ENCODE data around the gene MB21D2.

DNA sequence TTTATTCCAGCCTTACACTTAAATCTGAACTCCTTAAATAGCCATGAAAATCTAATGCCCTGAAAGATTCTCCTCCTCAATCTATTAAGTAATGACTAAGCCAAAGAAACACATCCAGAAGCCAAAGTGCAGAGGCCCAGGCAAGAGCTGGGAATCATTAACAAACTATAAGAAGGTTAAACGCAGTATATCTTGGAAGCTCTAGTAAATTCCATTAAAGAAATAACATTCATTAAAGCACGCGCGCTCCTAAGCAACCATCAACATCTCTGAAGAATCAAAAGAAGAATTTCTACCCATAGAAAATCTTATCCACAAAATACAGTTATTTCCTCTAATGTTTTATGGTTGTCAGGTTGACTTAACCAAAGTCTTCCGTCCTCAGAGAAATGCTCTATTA, 29.5 kb downstream of the MB21D2 start:
- TF ChIP-seq CTCF (IDR thresholded peaks at IDR 0.05) (no peak), POLR2A (IDR thresholded peaks at IDR 0.05) (no peak)
